GM12878 (cell line): ENCODE data around the gene PRR18. TPM values are rescaled to one million over a fixed set of nuclear protein-coding genes. Genes with fewer than 3 reads are reported as not detected.

Experiments used
- ATAC-seq: fragments of 200-7000 bp; cut with Tn5 transposase; 3 replicates; pipeline ENCODE4 v1.9.1; 2020; ENCODE audit warnings: mild to moderate bottlenecking, moderate library complexity
- BruUV-seq: library from RNA; stranded (reverse); fragments of 400-500 nt; replicated peaks from 2 replicates; lab custom pipeline; 2021; lab: Mats Ljungman, UMichigan
- CTCF ChIA-PET: fragments of 300-600 bp; sonication (Branson Sonifier 250); formaldehyde crosslinking; extraction: SDS; loops from one replicate; lab custom pipeline; 2021; ENCODE audit warnings: inconsistent platforms; lab: Yijun Ruan, JAX
- POLR2A ChIA-PET: fragments of 350-600 bp; formaldehyde crosslinking; extraction: SDS; loops from one replicate; lab custom pipeline; 2021; ENCODE audit warnings: inconsistent platforms; lab: Charles Lee
- RAD21 ChIA-PET: fragments of 300-600 bp; sonication (Branson Sonifier 250); formaldehyde crosslinking; loops from one replicate; lab custom pipeline; 2023; ENCODE audit warnings: antibody characterized with exemption; ENCODE audit not compliant: unreplicated experiment; lab: Charles Lee
- SMC1A ChIA-PET: fragments of 300-600 bp; sonication (Branson Sonifier 250); formaldehyde crosslinking; loops from one replicate; lab custom pipeline; 2023; ENCODE audit not compliant: unreplicated experiment, uncharacterized antibody; lab: Charles Lee
- DNase-seq: peaks from one replicate; pipeline ENCODE4 v3.0.0-alpha.2; 2011; ENCODE audit warnings: low read depth, low spot score
- FAIRE-seq: peaks from 3 replicates; lab custom pipeline; 2011; peaks lifted over from hg19 to GRCh38; lab: Jason Lieb, UNC
- H2AFZ ChIP-seq: 2 replicates; pipeline ENCODE4 v1.6.0; 2011; ENCODE audit warnings: low read depth, low read length, control low read depth; ENCODE audit not compliant: control insufficient read depth
- H3K27ac ChIP-seq: 2 replicates; pipeline ENCODE4 v1.5.1; 2011; ENCODE audit warnings: control low read depth; ENCODE audit not compliant: control insufficient read depth, insufficient read depth
- H3K27me3 ChIP-seq, 2 experiments: replicated peaks in 1 of 2; 2 replicates each; pipeline versions ENCODE4 v1.6.0 to v1.6.1; 2011; ENCODE audit warnings: low read length in 1 of 2; ENCODE audit not compliant: control insufficient read depth in 2 of 2, insufficient read depth in 2 of 2
- H3K36me3 ChIP-seq, 2 experiments: 2 replicates each; pipeline ENCODE4 v1.5.1; 2011; ENCODE audit warnings: low read length in 1 of 2; ENCODE audit not compliant: control insufficient read depth in 2 of 2, insufficient read depth in 2 of 2
- H3K4me1 ChIP-seq: 2 replicates; pipeline ENCODE4 v1.6.1; 2011; ENCODE audit warnings: mild to moderate bottlenecking, low read length, moderate library complexity, mixed read lengths; ENCODE audit not compliant: control insufficient read depth, insufficient read depth
- H3K4me2 ChIP-seq: 2 replicates; pipeline ENCODE4 v1.6.0; 2011; ENCODE audit warnings: control low read depth; ENCODE audit not compliant: control insufficient read depth, insufficient read depth
- H3K4me3 ChIP-seq: fragments of 200-600 bp; sonication (generic); 2 replicates; pipeline ENCODE4 v1.5.1; 2016
- H3K79me2 ChIP-seq: 2 replicates; pipeline ENCODE4 v1.6.0; 2011; ENCODE audit warnings: low read length; ENCODE audit not compliant: control insufficient read depth, insufficient read depth
- H3K9ac ChIP-seq: 2 replicates; pipeline ENCODE4 v1.8.0; 2011; ENCODE audit warnings: low read length, control low read depth, mixed read lengths; ENCODE audit not compliant: control insufficient read depth, insufficient read depth
- H3K9me3 ChIP-seq: replicated peaks from 3 replicates; pipeline ENCODE4 v1.5.1; 2011; ENCODE audit warnings: mild to moderate bottlenecking, low read length; ENCODE audit not compliant: control insufficient read depth, insufficient read depth
- H4K20me1 ChIP-seq: 2 replicates; pipeline ENCODE4 v1.6.0; 2011; ENCODE audit not compliant: control insufficient read depth, insufficient read depth
- BCL11A ChIP-seq: IDR thresholded peaks from 2 replicates; pipeline ENCODE4 v1.6.1; 2011; ENCODE audit warnings: low read depth, low read length
- BHLHE40 ChIP-seq, 2 experiments: fragments of 450-650 bp in 1 of 2; IDR thresholded peaks; 2 replicates each; pipeline ENCODE4 v1.6.1; 2011 to 2017; ENCODE audit warnings: low read depth in 2 of 2, borderline replicate concordance in 1 of 2, improper control_type of control experiment in 1 of 2, low read length in 1 of 2, mild to moderate bottlenecking in 1 of 2
- EED ChIP-seq: sonication (generic); IDR thresholded peaks from 2 replicates; pipeline ENCODE4 v1.6.1; 2016; ENCODE audit warnings: antibody characterized with exemption, low read depth
- IKZF2 ChIP-seq, 2 experiments: fragments of 450-650 bp; IDR thresholded peaks; 2 replicates each; pipeline ENCODE4 v1.6.1; 2017; ENCODE audit warnings: mild to moderate bottlenecking in 2 of 2, moderate library complexity in 2 of 2
- JUND ChIP-seq: IDR thresholded peaks from 2 replicates; pipeline ENCODE4 v1.6.1; 2012; ENCODE audit warnings: low read depth, mild to moderate bottlenecking, low read length, improper control_type of control experiment, moderate library complexity
- MEF2A ChIP-seq: IDR thresholded peaks from 2 replicates; pipeline ENCODE4 v1.6.1; 2011; ENCODE audit warnings: low read depth, mild to moderate bottlenecking, low read length, moderate library complexity; ENCODE audit not compliant: insufficient read depth
- MTA3 ChIP-seq: IDR thresholded peaks from 2 replicates; pipeline ENCODE4 v1.6.1; 2012; ENCODE audit warnings: low read length, inconsistent platforms, borderline replicate concordance
- MXI1 ChIP-seq: fragments of 150-350 bp; IDR thresholded peaks from 2 replicates; pipeline ENCODE4 v1.6.1; 2011; ENCODE audit warnings: low read depth, mild to moderate bottlenecking, inconsistent platforms, low read length, improper control_type of control experiment
- NFYA ChIP-seq: IDR thresholded peaks from 2 replicates; pipeline ENCODE4 v1.6.1; 2011; ENCODE audit warnings: low read depth, mild to moderate bottlenecking, low read length, improper control_type of control experiment, borderline replicate concordance
- SIN3A ChIP-seq: IDR thresholded peaks from 2 replicates; pipeline ENCODE4 v1.6.1; 2012; ENCODE audit warnings: low read depth, low read length, improper control_type of control experiment
- SKIL ChIP-seq: fragments of 450-650 bp; IDR thresholded peaks from 2 replicates; pipeline ENCODE4 v1.6.1; 2017; ENCODE audit warnings: mild to moderate bottlenecking, low read depth, inconsistent platforms; ENCODE audit not compliant: poor library complexity, severe bottlenecking
- SPI1 ChIP-seq: IDR thresholded peaks from 2 replicates; pipeline ENCODE4 v1.6.1; 2011; ENCODE audit warnings: low read depth, mild to moderate bottlenecking, low read length, moderate library complexity, borderline replicate concordance; ENCODE audit not compliant: insufficient read depth
- SUPT20H ChIP-seq: IDR thresholded peaks from 2 replicates; pipeline ENCODE4 v1.6.1; 2011; ENCODE audit warnings: low read depth, mild to moderate bottlenecking, low read length, moderate library complexity, borderline replicate concordance; ENCODE audit not compliant: control insufficient read depth
- TBL1XR1 ChIP-seq: IDR thresholded peaks from 2 replicates; pipeline ENCODE4 v1.6.1; 2012; ENCODE audit warnings: low read depth, low read length, improper control_type of control experiment
- YY1 ChIP-seq: IDR thresholded peaks from 2 replicates; pipeline ENCODE4 v1.6.1; 2011; ENCODE audit warnings: low read depth, mild to moderate bottlenecking, low read length
- ZNF24 ChIP-seq: fragments of 450-650 bp; IDR thresholded peaks from 2 replicates; pipeline ENCODE4 v1.6.1; 2017; ENCODE audit warnings: antibody characterized with exemption, mild to moderate bottlenecking
- WGBS: methylation state at CpG from one replicate; pipeline ENCODE4 v1.1.6; 2016; ENCODE audit warnings: low lambda C conversion rate; ENCODE audit not compliant: insufficient replicate concordance, insufficient coverage; ENCODE audit errors: missing lambda C conversion rate; 5-methylcytosine and 5-hydroxymethylcytosine counted together
- in situ Hi-C: fragments of 300-500 bp; cut with MboI; formaldehyde crosslinking; loops from 9 replicates; pipeline ENCODE4 v1.14.3; 2018; ENCODE audit warnings: mixed read lengths
- intact Hi-C: fragments of 100-400 bp; cut with micrococcal nuclease; formaldehyde crosslinking; loops from one replicate; pipeline ENCODE4 v1.14.2; 2022; ENCODE audit not compliant: unreplicated experiment
- polyA plus RNA-seq, 11 experiments: library from polyadenylated mRNA; depleted of rRNA in 4 of 11; unstranded in 6 of 11; stranded (reverse) in 5 of 11; fragments of >200 nt; fragmentation: Nextera tagmentation in 4 of 11; fragmentation: Illumina TruSeq in 1 of 11; extraction: Ambion mirVana in 4 of 11; extraction: Trizol in 1 of 11; gene quantifications; 1 replicate in 1 of 11; 2 replicates in 10 of 11; pipeline versions ENCODE4 v1.2.1 to v1.2.3, GENCODE V29; 2011 to 2016; ENCODE audit warnings: inconsistent platforms in 2 of 11, missing spikeins in 2 of 11, low read depth in 1 of 11
- total RNA-seq, 4 experiments: library from RNA; depleted of rRNA in 3 of 4; stranded (reverse); fragments of >200 nt in 3 of 4; fragmentation: Illumina TruSeq in 1 of 4; extraction: Trizol in 1 of 4; gene quantifications; 2 replicates each; pipeline versions ENCODE4 v1.2.1 to v1.2.3, GENCODE V29; 2013 to 2021
- TF ChIP-seq, protein P1 (sequence below): fragments of 450-650 bp; conservative IDR thresholded peaks from 2 replicates; pipeline ENCODE4 v1.6.1; 2017; ENCODE audit warnings: mild to moderate bottlenecking, moderate library complexity

Gene PRR18
- total and polyA plus RNA-seq, 10 of the 15 experiments (the other 5 are each of a cell fraction or from before 2014, with no cell fraction given): 0.13 to 8.2 (median 1.6) TPM

- peak; percentile 80 for FAIRE-seq
- 0 out of 2 replicates have a peak, but pooled peaks cover 3% of the 10 kb centered on the region for H4K20me1 ChIP-seq
- SMC1A ChIA-PET: interaction anchor here (0.6 to 3.0 kb wide), 5 partner anchors 9 to 67 kb away, joined by 3 to 18 read pairs (median 7); no protein-coding TSS in a partner anchor
- H2AFZ ChIP-seq: peak overlapping the region; percentile 88
- intact Hi-C loops (loop anchor here (2.0 to 10.0 kb wide), 2 partner anchors 64 to 812 kb away; partner anchors contain the start of gene GPR31), in situ Hi-C loops (no loop called here)
- no TSS peak for BruUV-seq
- H3K4me2 ChIP-seq: peak overlapping the region; percentile 89
- H3K4me3 ChIP-seq: peak overlapping the region; percentile 96
- H3K9ac ChIP-seq: peak overlapping the region; percentile 99
- 0% methylated on average over 3 of the region's 3 CpGs for WGBS
- TF ChIP-seq MEF2A (no peak), SUPT20H (no peak), NFYA (no peak), ZNF24 (no peak), YY1 (peak; percentile 58; the same call in 1 of the 2 replicates), SPI1 (peak; percentile 98), MXI1 (peak; percentile 38; the same call in 1 of the 2 replicates), BCL11A (0 out of 2 replicates have a peak, but pooled peaks have one; percentile 13), BHLHE40 (IDR thresholded peaks at IDR 0.05; ENCODE audit: borderline replicate concordance in 1 of 2, low read depth in 2 of 2, low read length in 1 of 2) (peak; percentile 82 to 89), IKZF2 (IDR thresholded peaks at IDR 0.05) (peak; percentile 31 to 70; a peak in 3 of 4 replicates), MTA3 (peak; percentile 50; the same call in 1 of the 2 replicates), SKIL (peak; percentile 31), JUND (no peak), TBL1XR1 (0 out of 2 replicates have a peak, but pooled peaks have one; percentile 22), EED (peak; percentile 10; the same call in 1 of the 2 replicates), SIN3A (0 out of 2 replicates have a peak, but pooled peaks have one; percentile 1)
- TF ChIP-seq, protein P1, sequence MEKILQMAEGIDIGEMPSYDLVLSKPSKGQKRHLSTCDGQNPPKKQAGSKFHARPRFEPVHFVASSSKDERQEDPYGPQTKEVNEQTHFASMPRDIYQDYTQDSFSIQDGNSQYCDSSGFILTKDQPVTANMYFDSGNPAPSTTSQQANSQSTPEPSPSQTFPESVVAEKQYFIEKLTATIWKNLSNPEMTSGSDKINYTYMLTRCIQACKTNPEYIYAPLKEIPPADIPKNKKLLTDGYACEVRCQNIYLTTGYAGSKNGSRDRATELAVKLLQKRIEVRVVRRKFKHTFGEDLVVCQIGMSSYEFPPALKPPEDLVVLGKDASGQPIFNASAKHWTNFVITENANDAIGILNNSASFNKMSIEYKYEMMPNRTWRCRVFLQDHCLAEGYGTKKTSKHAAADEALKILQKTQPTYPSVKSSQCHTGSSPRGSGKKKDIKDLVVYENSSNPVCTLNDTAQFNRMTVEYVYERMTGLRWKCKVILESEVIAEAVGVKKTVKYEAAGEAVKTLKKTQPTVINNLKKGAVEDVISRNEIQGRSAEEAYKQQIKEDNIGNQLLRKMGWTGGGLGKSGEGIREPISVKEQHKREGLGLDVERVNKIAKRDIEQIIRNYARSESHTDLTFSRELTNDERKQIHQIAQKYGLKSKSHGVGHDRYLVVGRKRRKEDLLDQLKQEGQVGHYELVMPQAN: no peak
- peak; percentile 40 for DNase-seq
- peaks cover 3% of the 10 kb centered on the region; the same call in 1 of the 2 replicates for H3K4me1 ChIP-seq
- no peaks in the 10 kb centered on the region for H3K27me3 ChIP-seq
- POLR2A ChIA-PET: interaction anchor here (0.7 to 2.5 kb wide), 6 partner anchors 9 to 38 kb away, joined by 3 to 24 read pairs (median 5); no protein-coding TSS in a partner anchor
- no peaks in the 10 kb centered on the region for H3K9me3 ChIP-seq
- H3K79me2 ChIP-seq: peaks cover 52% of the 10 kb centered on the region
- peak; percentile 46 for ATAC-seq
- CTCF ChIA-PET: interaction anchor here (1.1 to 2.7 kb wide), 4 partner anchors 9 to 38 kb away, joined by 4 to 21 read pairs (median 6); no protein-coding TSS in a partner anchor
- RAD21 ChIA-PET: interaction anchor here (1.0 to 2.2 kb wide), 5 partner anchors 9 to 38 kb away, joined by 3 to 15 read pairs (median 7); no protein-coding TSS in a partner anchor
- H3K36me3 ChIP-seq: peaks cover 0 to 11% of the 10 kb centered on the region in 2 experiments; a peak in 2 of 4 replicates
- H3K27ac ChIP-seq: peak overlapping the region; percentile 99
Observed at GRCh38 chr6:166343150-166343487, 34.9 kb upstream of the PRR18 start.
